Stimulated activated CD4-positive, alpha-beta T cell treated with anti-CD3 and anti-CD28 coated beads, Interleukin-1b, Interleukin-23, amount 100 ng/mL, for 48 hours (primary cell): ENCODE data around the gene CD63.

Experiments
- DNase-seq: peaks from one replicate; pipeline ENCODE4 v3.0.0-alpha.2; 2020

The CD63 gene

GRCh38 chr12:55684761-55685370, 43.9 kb downstream of the CD63 start:
- no peak for DNase-seq

- DNase-seq, result no peak
These were observed 45.1 kb downstream of the CD63 start for GRCh38 chr12:55683676-55684075.

GRCh38 chr12:55682087-55682796, 46.6 kb downstream of the CD63 start:
- no peak for DNase-seq

- no peak for DNase-seq
These were observed 47.4 kb downstream of the CD63 start for GRCh38 chr12:55681142-55682077.

- DNase-seq, result no peak
These were observed 49.1 kb downstream of the CD63 start for GRCh38 chr12:55679691-55680090.

- no peak for DNase-seq
These were observed 52.1 kb downstream of the CD63 start for GRCh38 chr12:55676707-55677106.

GRCh38 chr12:55675666-55676065, 53.1 kb downstream of the CD63 start:
- no peak for DNase-seq
